Endothelial cell of umbilical vein (primary cell): Measurements from ENCODE around the gene SLC23A2. TPM values are rescaled to one million over a fixed set of nuclear protein-coding genes. Genes with fewer than 3 reads are reported as not detected.

Source experiments
- BruUV-seq: library from RNA; stranded (reverse); fragments of 400-500 nt; replicated peaks from 2 replicates; lab custom pipeline; 2021; lab: Mats Ljungman, UMichigan
- CTCF ChIA-PET: fragments of 300-600, 350-600 bp; sonication (Branson Sonifier 250); formaldehyde crosslinking; loops from one replicate; lab custom pipeline; 2021; ENCODE audit warnings: antibody characterized with exemption, inconsistent platforms; lab: Charles Lee
- POLR2A ChIA-PET: fragments of 300-600, 350-600 bp; sonication (Branson Sonifier 250); formaldehyde crosslinking; loops from one replicate; lab custom pipeline; 2021; ENCODE audit warnings: antibody characterized with exemption, inconsistent platforms; lab: Charles Lee
- DNase-seq: peaks from one replicate; pipeline ENCODE4 v3.0.0-alpha.2; 2011; ENCODE audit warnings: low read depth, low spot score
- FAIRE-seq: peaks from 2 replicates; lab custom pipeline; 2011; peaks lifted over from hg19 to GRCh38; lab: Jason Lieb, UNC
- H2AFZ ChIP-seq: 2 replicates; pipeline ENCODE4 v1.6.0; 2012; ENCODE audit warnings: low read depth, low read length, control low read depth, inconsistent platforms
- H3K27ac ChIP-seq: 2 replicates; pipeline ENCODE4 v1.5.1; 2011; ENCODE audit warnings: low read depth, mild to moderate bottlenecking, control low read depth, low read length, moderate library complexity; ENCODE audit not compliant: insufficient read depth
- H3K27me3 ChIP-seq, 2 experiments: 2 replicates each; pipeline versions ENCODE4 v1.6.0 to v1.6.1; 2011; ENCODE audit warnings: low read length in 2 of 2, mixed read lengths in 1 of 2; ENCODE audit not compliant: control insufficient read depth in 2 of 2, insufficient read depth in 2 of 2
- H3K36me3 ChIP-seq, 2 experiments: 2 replicates in 1 of 2; 3 replicates in 1 of 2; pipeline ENCODE4 v1.5.1; 2011; ENCODE audit warnings: low read length in 2 of 2, mild to moderate bottlenecking in 1 of 2, moderate library complexity in 1 of 2; ENCODE audit not compliant: control insufficient read depth in 2 of 2, insufficient read depth in 2 of 2; ENCODE audit errors: extremely low read depth in 1 of 2
- H3K4me1 ChIP-seq: 3 replicates; pipeline ENCODE4 v1.5.1; 2011; ENCODE audit warnings: mild to moderate bottlenecking, low read length; ENCODE audit not compliant: control insufficient read depth, insufficient read depth; ENCODE audit errors: extremely low read depth
- H3K4me2 ChIP-seq: 2 replicates; pipeline ENCODE4 v1.6.1; 2011; ENCODE audit warnings: low read length, control low read depth, mixed read lengths; ENCODE audit not compliant: insufficient read depth
- H3K4me3 ChIP-seq, 3 experiments: fragments of 200-600 bp in 1 of 3; sonication (generic), shearing (Covaris generic) in 1 of 3; replicated peaks in 1 of 3; 2 replicates each; pipeline ENCODE4 v1.5.1; 2011 to 2016; ENCODE audit warnings: control low read depth in 3 of 3, low read length in 3 of 3, mild to moderate bottlenecking in 2 of 3, inconsistent platforms in 1 of 3, low read depth in 1 of 3, moderate library complexity in 1 of 3; ENCODE audit not compliant: insufficient read depth in 1 of 3
- H3K79me2 ChIP-seq: 2 replicates; pipeline ENCODE4 v1.6.0; 2012; ENCODE audit warnings: low read length, inconsistent platforms; ENCODE audit not compliant: control insufficient read depth, insufficient read depth
- H3K9ac ChIP-seq: replicated peaks from 2 replicates; pipeline ENCODE3; 2011; ENCODE audit warnings: low read length, control low read depth; ENCODE audit not compliant: insufficient read depth; ENCODE audit errors: extremely low read depth
- H3K9me1 ChIP-seq: replicated peaks from 3 replicates; pipeline ENCODE4 v1.6.0; 2011; ENCODE audit warnings: mild to moderate bottlenecking, low read length; ENCODE audit not compliant: control insufficient read depth, insufficient read depth; ENCODE audit errors: extremely low read depth
- H3K9me3 ChIP-seq: replicated peaks from 2 replicates; pipeline ENCODE4 v1.5.1; 2012; ENCODE audit warnings: low read length, inconsistent platforms; ENCODE audit not compliant: control insufficient read depth, insufficient read depth
- H4K20me1 ChIP-seq: replicated peaks from 2 replicates; pipeline ENCODE3; 2011; ENCODE audit warnings: mild to moderate bottlenecking, low read length; ENCODE audit not compliant: control insufficient read depth, insufficient read depth; ENCODE audit errors: extremely low read depth
- EZH2 ChIP-seq: IDR thresholded peaks from 2 replicates; pipeline ENCODE4 v1.6.1; 2012; ENCODE audit warnings: borderline replicate concordance, low read depth, mild to moderate bottlenecking, moderate library complexity, low read length, inconsistent platforms; ENCODE audit not compliant: severe bottlenecking
- FOS ChIP-seq: IDR thresholded peaks from 2 replicates; pipeline ENCODE4 v1.6.1; 2011; ENCODE audit warnings: mild to moderate bottlenecking, low read length, moderate library complexity, borderline replicate concordance; ENCODE audit not compliant: insufficient read depth
- GATA2 ChIP-seq: IDR thresholded peaks from 2 replicates; pipeline ENCODE4 v1.7.0; 2011; ENCODE audit warnings: low read depth, mild to moderate bottlenecking, moderate library complexity, mixed read lengths, low read length; ENCODE audit not compliant: insufficient read length, insufficient read depth
- JUN ChIP-seq: IDR thresholded peaks from 2 replicates; pipeline ENCODE4 v1.6.1; 2011; ENCODE audit warnings: borderline replicate concordance, low read depth; ENCODE audit not compliant: insufficient read length, insufficient read depth
- MAX ChIP-seq: IDR thresholded peaks from 2 replicates; pipeline ENCODE4 v1.6.1; 2011; ENCODE audit not compliant: insufficient read depth, insufficient read length
- MYC ChIP-seq: IDR thresholded peaks from one replicate; pipeline ENCODE4 v1.6.1; 2011; ENCODE audit warnings: mild to moderate bottlenecking, low read depth, low read length
- POLR2A ChIP-seq: IDR thresholded peaks from 2 replicates; pipeline ENCODE4 v1.6.1; 2012; ENCODE audit warnings: low read depth, mild to moderate bottlenecking, control low read depth, low read length
- POLR2AphosphoS5 ChIP-seq: IDR thresholded peaks from 2 replicates; pipeline ENCODE4 v1.6.1; 2012; ENCODE audit warnings: low read depth, mild to moderate bottlenecking, control low read depth, low read length, moderate library complexity; ENCODE audit not compliant: insufficient read depth
- dilution Hi-C: fragments of 300-500 bp; cut with MboI; formaldehyde crosslinking; loops from one replicate; pipeline ENCODE4 v1.15.0; 2019; ENCODE audit warnings: low sequenced_read_pairs; ENCODE audit not compliant: extremely low pct_ligation_motif_present
- intact Hi-C: fragments of 100-400 bp; cut with micrococcal nuclease; formaldehyde crosslinking; loops from one replicate; pipeline ENCODE4 v1.10.0; 2022
- polyA plus RNA-seq, 4 experiments: library from polyadenylated mRNA; depleted of rRNA in 3 of 4; stranded (reverse) in 3 of 4; unstranded in 1 of 4; fragments of >200 nt; gene quantifications; 2 replicates each; pipeline versions ENCODE4 v1.2.1 to v1.2.3, GENCODE V29; 2011 to 2012; ENCODE audit warnings: missing spikeins in 1 of 4
- total RNA-seq: library from RNA; stranded (reverse); gene quantifications from 2 replicates; pipeline ENCODE4 v1.2.3, GENCODE V29; 2021
- TF ChIP-seq, protein P1 (sequence below), 2 donors: IDR thresholded peaks; 1 replicate in 1 of 2; 2 replicates in 1 of 2; pipeline ENCODE4 v1.5.1; 2011; ENCODE audit warnings: low read length in 2 of 2, mild to moderate bottlenecking in 2 of 2, moderate library complexity in 2 of 2, control low read depth in 1 of 2, inconsistent platforms in 1 of 2, low read depth in 1 of 2; ENCODE audit not compliant: insufficient read depth in 1 of 2; ENCODE audit errors: extremely low read depth in 1 of 2

The SLC23A2 gene
- total and polyA plus RNA-seq, 2 donors (not counting 3 experiments of a cell fraction or from before 2014, with no cell fraction given), result 24.4 to 24.5 TPM

GRCh38 chr20:4846821-4847220 lies 154.5 kb downstream of the SLC23A2 start:
- H2AFZ ChIP-seq, result no peak overlapping the region
- H3K27me3 ChIP-seq, result peaks cover 2 to 4% of the 10 kb centered on the region in 2 experiments
- no TSS peak for BruUV-seq
- H4K20me1 ChIP-seq, result no peaks in the 10 kb centered on the region
- H3K4me3 ChIP-seq, result no peak overlapping the region
- H3K4me2 ChIP-seq, result no peak overlapping the region
- no peaks in the 10 kb centered on the region for H3K4me1 ChIP-seq
- H3K36me3 ChIP-seq, result no peaks in the 10 kb centered on the region
- dilution Hi-C loops, result no loop called here
- intact Hi-C loops, result no loop called here
- FAIRE-seq, result no peak
- ChIA-PET POLR2A (no interaction called here), CTCF (interaction anchor here (0.8 kb wide), 1 partner anchor 12 kb away, joined by 4 read pairs; no protein-coding TSS in a partner anchor)
- no peaks in the 10 kb centered on the region for H3K79me2 ChIP-seq
- H3K9ac ChIP-seq, result no peak overlapping the region
- TF ChIP-seq MAX (no peak), MYC (no peak), FOS (no peak), JUN (no peak), POLR2A (no peak), POLR2AphosphoS5 (no peak), GATA2 (no peak), EZH2 (no peak)
- TF ChIP-seq, protein P1, sequence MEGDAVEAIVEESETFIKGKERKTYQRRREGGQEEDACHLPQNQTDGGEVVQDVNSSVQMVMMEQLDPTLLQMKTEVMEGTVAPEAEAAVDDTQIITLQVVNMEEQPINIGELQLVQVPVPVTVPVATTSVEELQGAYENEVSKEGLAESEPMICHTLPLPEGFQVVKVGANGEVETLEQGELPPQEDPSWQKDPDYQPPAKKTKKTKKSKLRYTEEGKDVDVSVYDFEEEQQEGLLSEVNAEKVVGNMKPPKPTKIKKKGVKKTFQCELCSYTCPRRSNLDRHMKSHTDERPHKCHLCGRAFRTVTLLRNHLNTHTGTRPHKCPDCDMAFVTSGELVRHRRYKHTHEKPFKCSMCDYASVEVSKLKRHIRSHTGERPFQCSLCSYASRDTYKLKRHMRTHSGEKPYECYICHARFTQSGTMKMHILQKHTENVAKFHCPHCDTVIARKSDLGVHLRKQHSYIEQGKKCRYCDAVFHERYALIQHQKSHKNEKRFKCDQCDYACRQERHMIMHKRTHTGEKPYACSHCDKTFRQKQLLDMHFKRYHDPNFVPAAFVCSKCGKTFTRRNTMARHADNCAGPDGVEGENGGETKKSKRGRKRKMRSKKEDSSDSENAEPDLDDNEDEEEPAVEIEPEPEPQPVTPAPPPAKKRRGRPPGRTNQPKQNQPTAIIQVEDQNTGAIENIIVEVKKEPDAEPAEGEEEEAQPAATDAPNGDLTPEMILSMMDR (IDR thresholded peaks at IDR 0.05; ENCODE audit: extremely low read depth in 1 of 2, insufficient read depth in 1 of 2, low read depth in 1 of 2, low read length in 2 of 2), result no peak
- no peak overlapping the region for H3K27ac ChIP-seq
- no peak for DNase-seq
- H3K9me3 ChIP-seq, result no peaks in the 10 kb centered on the region
- H3K9me1 ChIP-seq, result no peaks in the 10 kb centered on the region
